GM12801 (cell line): ENCODE data around the gene ASS1.

ENCODE experiments used
- TF ChIP-seq, protein P1 (sequence below): IDR thresholded peaks from one replicate; pipeline ENCODE4 v1.5.1; 2011; ENCODE audit warnings: control low read depth; ENCODE audit not compliant: insufficient read length; ENCODE audit errors: extremely low read depth

Gene ASS1

GRCh38 chr9:130461731-130462130 is 17.0 kb downstream of the ASS1 start:
- TF ChIP-seq, protein P1, sequence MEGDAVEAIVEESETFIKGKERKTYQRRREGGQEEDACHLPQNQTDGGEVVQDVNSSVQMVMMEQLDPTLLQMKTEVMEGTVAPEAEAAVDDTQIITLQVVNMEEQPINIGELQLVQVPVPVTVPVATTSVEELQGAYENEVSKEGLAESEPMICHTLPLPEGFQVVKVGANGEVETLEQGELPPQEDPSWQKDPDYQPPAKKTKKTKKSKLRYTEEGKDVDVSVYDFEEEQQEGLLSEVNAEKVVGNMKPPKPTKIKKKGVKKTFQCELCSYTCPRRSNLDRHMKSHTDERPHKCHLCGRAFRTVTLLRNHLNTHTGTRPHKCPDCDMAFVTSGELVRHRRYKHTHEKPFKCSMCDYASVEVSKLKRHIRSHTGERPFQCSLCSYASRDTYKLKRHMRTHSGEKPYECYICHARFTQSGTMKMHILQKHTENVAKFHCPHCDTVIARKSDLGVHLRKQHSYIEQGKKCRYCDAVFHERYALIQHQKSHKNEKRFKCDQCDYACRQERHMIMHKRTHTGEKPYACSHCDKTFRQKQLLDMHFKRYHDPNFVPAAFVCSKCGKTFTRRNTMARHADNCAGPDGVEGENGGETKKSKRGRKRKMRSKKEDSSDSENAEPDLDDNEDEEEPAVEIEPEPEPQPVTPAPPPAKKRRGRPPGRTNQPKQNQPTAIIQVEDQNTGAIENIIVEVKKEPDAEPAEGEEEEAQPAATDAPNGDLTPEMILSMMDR, result no peak

DNA sequence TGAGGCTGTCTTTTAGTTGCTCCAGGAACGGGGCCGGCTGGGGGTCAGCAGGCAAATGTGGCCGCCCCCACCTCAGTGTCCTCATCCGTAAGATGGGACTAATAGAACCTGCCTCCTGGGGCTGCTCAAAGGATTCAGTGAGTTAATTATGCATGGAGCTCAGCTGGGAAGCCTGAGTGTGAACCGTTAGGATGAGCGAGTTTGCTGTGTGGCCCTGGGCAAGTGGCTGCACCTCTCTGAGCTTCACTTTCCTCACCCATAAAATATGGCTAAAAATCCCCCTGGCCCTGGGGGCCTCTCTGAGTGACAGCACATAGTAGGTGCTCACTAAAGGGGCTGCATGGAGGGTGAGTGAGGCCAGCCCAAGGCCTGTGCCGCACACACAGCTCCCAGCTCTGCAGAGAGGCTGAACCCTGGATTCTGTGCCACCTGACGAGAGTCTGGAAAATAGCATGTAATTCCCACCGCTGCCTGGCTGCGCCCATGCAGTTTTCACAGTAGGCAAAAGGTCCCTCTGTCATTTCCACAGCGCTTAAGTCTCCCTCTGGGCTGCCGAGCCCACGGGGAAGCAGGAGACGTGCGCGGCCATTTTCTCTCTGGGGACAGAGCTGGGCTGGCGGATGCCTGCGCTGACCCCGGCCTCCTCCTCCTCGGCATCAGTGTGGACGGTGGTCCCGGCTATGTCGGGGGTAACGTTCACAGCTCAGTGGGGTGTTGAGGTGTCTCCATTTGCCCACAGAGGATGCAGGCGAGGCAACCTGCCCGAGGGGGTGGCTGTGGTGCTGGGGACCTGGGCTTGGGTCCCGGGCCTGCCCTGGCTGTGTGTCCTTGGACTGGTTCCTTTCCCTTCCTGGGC is 18.2 kb downstream of the ASS1 start:
- TF ChIP-seq, protein P1, result no peak

DNA sequence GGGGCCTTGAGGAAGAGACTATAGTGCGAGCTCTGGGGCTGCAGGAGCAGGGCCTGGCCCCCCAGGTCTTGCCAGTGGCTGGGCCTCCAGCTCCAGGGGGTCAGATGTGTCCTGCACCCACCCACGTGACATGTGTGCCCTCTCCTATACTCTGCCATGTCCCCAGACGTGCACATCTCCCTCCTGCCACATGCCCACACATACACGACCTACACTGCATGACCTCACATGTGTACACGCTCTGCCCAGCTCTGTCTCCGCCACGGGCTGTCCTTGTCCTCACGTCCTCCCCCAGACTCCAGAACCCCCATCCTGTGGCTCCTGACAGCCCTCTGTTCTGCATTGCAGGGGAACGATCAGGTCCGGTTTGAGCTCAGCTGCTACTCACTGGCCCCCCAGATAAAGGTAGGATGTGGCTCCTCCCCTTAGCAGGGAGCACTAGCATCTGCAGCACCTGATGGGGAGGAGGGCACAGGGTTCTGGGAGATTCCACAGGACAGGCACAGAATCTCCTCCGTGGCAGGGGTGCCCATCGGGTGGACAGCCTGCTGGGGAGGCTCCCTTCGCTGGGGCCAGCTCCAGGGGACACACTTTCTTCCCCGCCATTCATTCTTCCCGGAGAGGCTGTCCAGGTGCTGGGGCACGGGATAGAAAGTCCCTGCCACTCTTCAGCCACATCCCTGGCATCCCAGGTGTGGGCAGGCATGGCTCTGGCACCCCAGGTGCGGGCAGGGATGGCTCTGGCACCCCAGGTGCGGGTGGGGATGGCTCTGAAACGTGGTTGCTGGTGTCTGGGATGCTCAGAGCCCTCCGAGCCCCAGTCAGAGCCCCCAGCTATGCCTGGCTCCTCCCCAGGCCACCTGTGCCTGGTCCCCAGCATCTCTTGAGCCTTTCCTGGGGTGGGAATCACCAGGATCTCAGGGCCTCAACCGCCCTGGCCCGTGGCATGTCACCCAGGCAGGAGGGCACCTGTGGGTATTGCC is 19.3 kb downstream of the ASS1 start:
- TF ChIP-seq, protein P1, result no peak

- TF ChIP-seq, protein P1, result no peak
Observed at GRCh38 chr9:130465383-130466096, 20.8 kb downstream of the ASS1 start.

DNA sequence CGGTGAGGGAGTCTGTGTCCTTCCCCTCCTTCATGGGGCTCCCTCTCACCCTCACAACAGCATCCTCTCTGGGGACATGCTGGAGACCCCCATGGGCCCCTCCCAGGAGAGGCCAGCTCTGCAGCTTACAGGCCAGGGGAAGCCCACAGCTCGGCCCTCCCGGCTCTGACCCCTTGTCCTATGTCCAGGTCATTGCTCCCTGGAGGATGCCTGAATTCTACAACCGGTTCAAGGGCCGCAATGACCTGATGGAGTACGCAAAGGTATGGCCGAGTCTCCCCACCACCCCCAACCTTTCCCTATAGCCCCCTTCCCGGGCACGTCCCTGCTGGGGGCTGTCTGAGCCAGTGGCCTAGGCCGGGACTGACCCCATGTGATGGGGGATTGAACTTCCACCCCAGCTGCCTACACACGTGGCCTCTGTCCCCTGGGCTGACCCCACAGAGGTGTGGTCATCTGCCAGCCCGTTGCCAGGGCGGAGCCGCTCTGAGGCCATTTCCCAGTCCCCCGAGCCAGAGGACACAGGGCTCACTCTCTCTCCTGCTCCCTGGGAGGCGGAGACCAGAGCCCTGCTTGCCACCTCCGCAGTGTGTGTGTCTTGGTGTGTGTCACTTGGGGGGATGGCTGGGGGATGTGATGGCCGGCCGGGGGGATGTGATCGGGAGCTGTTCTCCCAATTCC is 21.9 kb downstream of the ASS1 start:
- TF ChIP-seq, protein P1, result no peak

DNA sequence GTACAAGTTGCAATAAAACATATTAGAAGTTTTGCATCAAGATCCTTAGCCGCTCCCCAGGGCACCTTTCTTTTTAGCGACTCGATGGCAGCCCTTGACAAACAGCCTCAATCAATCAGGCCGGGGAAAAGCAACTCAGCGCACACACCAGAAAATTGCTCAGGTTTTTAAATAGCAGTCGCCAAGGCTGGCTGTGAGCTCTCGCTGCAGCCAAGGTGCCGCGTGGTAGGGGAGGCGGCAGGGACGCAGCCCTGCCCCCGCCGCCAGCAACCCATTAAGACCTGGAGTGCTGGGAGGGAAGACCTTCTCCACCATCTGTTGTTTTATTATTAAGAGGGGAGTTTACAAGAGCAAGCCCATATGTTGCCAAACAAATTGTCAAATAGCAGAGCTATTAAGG is 22.6 kb downstream of the ASS1 start:
- TF ChIP-seq, protein P1, result no peak
